Measurements from ENCODE around the gene DEGS2. TPM values are rescaled to one million over a fixed set of nuclear protein-coding genes. Genes with fewer than 3 reads are reported as not detected.
A peak's percentile ranks its signal among the peaks of the same experiment; 100 is the strongest.

Gene DEGS2
- total and polyA plus RNA-seq, 2 of the 13 experiments (the other 11 are each of a cell fraction or from before 2014, with no cell fraction given): 0.09 TPM

- TF ChIP-seq TFAP4 (IDR thresholded peaks at IDR 0.05; ENCODE audit: borderline replicate concordance, low read depth) (peak; percentile 64; the same call in 1 of the 2 replicates), CHD4 (IDR thresholded peaks at IDR 0.05; ENCODE audit: borderline replicate concordance, low read length) (peak; percentile 66; the same call in 1 of the 2 replicates), FOXJ3 (CRISPR knock-in tag; IDR thresholded peaks at IDR 0.05; ENCODE audit: borderline replicate concordance) (peak; percentile 91; the same call in 1 of the 2 replicates), PCBP2 (optimal IDR thresholded peaks at IDR 0.05; ENCODE audit: low read depth, low read length, poor library complexity, severe bottlenecking) (no peak), NAIF1 (CRISPR knock-in tag; IDR thresholded peaks at IDR 0.05; ENCODE audit: borderline replicate concordance) (no peak), RARA (CRISPR knock-in tag; IDR thresholded peaks at IDR 0.05) (peak; percentile 90), MED1 (CRISPR knock-in tag; IDR thresholded peaks at IDR 0.05) (peak; percentile 83), SIX1 (CRISPR knock-in tag; IDR thresholded peaks at IDR 0.05; ENCODE audit: borderline replicate concordance) (peak; percentile 42; the same call in 1 of the 2 replicates), CENPX (CRISPR knock-in tag; IDR thresholded peaks at IDR 0.05) (no peak), CEBPB (IDR thresholded peaks at IDR 0.05; ENCODE audit: borderline replicate concordance, low read depth, low read length) (peak; percentile 98)
- TF ChIP-seq, protein P1, sequence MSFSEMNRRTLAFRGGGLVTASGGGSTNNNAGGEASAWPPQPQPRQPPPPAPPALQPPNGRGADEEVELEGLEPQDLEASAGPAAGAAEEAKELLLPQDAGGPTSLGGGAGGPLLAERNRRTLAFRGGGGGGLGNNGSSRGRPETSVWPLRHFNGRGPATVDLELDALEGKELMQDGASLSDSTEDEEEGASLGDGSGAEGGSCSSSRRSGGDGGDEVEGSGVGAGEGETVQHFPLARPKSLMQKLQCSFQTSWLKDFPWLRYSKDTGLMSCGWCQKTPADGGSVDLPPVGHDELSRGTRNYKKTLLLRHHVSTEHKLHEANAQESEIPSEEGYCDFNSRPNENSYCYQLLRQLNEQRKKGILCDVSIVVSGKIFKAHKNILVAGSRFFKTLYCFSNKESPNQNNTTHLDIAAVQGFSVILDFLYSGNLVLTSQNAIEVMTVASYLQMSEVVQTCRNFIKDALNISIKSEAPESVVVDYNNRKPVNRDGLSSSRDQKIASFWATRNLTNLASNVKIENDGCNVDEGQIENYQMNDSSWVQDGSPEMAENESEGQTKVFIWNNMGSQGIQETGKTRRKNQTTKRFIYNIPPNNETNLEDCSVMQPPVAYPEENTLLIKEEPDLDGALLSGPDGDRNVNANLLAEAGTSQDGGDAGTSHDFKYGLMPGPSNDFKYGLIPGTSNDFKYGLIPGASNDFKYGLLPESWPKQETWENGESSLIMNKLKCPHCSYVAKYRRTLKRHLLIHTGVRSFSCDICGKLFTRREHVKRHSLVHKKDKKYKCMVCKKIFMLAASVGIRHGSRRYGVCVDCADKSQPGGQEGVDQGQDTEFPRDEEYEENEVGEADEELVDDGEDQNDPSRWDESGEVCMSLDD (CRISPR knock-in tag; IDR thresholded peaks at IDR 0.05; ENCODE audit: borderline replicate concordance): no peak
- TF ChIP-seq, protein P2, sequence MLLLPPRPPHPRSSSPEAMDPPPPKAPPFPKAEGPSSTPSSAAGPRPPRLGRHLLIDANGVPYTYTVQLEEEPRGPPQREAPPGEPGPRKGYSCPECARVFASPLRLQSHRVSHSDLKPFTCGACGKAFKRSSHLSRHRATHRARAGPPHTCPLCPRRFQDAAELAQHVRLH (CRISPR knock-in tag; IDR thresholded peaks at IDR 0.05; ENCODE audit: borderline replicate concordance, low read depth): peak; percentile 21; the same call in 1 of the 2 replicates
- TF ChIP-seq, protein P3, sequence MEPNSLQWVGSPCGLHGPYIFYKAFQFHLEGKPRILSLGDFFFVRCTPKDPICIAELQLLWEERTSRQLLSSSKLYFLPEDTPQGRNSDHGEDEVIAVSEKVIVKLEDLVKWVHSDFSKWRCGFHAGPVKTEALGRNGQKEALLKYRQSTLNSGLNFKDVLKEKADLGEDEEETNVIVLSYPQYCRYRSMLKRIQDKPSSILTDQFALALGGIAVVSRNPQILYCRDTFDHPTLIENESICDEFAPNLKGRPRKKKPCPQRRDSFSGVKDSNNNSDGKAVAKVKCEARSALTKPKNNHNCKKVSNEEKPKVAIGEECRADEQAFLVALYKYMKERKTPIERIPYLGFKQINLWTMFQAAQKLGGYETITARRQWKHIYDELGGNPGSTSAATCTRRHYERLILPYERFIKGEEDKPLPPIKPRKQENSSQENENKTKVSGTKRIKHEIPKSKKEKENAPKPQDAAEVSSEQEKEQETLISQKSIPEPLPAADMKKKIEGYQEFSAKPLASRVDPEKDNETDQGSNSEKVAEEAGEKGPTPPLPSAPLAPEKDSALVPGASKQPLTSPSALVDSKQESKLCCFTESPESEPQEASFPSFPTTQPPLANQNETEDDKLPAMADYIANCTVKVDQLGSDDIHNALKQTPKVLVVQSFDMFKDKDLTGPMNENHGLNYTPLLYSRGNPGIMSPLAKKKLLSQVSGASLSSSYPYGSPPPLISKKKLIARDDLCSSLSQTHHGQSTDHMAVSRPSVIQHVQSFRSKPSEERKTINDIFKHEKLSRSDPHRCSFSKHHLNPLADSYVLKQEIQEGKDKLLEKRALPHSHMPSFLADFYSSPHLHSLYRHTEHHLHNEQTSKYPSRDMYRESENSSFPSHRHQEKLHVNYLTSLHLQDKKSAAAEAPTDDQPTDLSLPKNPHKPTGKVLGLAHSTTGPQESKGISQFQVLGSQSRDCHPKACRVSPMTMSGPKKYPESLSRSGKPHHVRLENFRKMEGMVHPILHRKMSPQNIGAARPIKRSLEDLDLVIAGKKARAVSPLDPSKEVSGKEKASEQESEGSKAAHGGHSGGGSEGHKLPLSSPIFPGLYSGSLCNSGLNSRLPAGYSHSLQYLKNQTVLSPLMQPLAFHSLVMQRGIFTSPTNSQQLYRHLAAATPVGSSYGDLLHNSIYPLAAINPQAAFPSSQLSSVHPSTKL (CRISPR knock-in tag; IDR thresholded peaks at IDR 0.05): peak; percentile 95
- TF ChIP-seq, protein P4, sequence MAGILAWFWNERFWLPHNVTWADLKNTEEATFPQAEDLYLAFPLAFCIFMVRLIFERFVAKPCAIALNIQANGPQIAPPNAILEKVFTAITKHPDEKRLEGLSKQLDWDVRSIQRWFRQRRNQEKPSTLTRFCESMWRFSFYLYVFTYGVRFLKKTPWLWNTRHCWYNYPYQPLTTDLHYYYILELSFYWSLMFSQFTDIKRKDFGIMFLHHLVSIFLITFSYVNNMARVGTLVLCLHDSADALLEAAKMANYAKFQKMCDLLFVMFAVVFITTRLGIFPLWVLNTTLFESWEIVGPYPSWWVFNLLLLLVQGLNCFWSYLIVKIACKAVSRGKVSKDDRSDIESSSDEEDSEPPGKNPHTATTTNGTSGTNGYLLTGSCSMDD (CRISPR knock-in tag; IDR thresholded peaks at IDR 0.05): no peak
These were observed 44.8 kb upstream of the DEGS2 start (continued) for GRCh38 chr14:100203962-100204834.

Measured in HepG2 (cell line).